Epithelial cell of alveolus of lung (primary cell): ENCODE measurements around the gene PRM1. TPM values are rescaled to one million over a fixed set of nuclear protein-coding genes. Genes with fewer than 3 reads are reported as not detected.

Experiments used
- total RNA-seq: library from RNA; depleted of rRNA; stranded (reverse); fragments of >200 nt; gene quantifications from 2 replicates; pipeline ENCODE4 v1.2.1, GENCODE V29; 2015

Gene PRM1, protein sequence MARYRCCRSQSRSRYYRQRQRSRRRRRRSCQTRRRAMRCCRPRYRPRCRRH
- not detected in 2 replicates for total RNA-seq

GRCh38 chr16:11280616-11281522, at the start of gene PRM1:
Gene PRM1, minus strand, starts transcription at chr16:11281330. Its CDS starts 92 bp downstream, at chr16:11281238.

GRCh38 chr16:11276143-11276895, 4.8 kb downstream of the PRM1 start, which contains the start of gene PRM2:
Gene PRM2, minus strand, starts transcription at chr16:11276480. Its CDS starts 110 bp downstream, at chr16:11276370.

DNA sequence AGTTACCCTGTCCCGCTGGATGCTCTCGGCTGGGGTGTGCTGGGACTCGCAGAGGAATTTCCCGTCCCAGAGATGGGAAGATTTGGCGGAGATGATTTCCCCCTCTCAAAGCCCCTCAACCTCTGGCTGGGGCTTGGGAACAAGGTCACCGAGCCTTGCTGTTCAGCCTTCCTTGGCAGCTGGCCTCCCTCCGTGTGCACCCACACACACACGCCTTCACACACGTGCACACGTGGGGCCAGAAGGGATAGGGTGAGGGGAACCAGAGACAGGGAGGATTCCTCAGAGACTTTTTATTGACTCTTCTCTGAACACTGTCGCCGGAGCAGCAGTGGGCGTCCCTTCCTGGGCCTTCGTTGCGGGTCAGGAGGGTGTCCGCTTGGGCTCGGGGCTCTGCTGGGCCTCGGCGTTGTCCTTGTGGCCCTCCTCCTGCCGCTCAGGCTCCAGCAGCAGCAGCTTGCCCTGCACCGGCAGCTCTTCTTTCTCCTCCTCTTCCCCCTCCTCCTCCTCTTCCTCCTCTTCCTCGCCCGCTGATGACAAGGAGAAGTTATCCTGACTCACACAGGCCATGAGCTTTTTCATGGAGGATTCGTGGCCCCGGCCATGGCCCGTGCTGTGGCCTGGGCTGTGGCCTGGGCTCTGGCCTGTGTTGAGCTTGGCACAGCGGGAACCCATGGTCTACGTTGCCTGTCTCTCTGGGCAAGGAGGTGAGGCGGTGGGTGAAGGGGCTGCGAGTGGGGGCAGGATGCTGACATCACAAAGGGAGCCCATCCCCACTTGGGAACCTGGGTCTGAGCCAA, 8.0 kb downstream of the PRM1 start, which contains the start of gene PRM3:
PRM3 (minus strand) TSS at position 709 of the 800 bp plus-strand sequence; CDS start at position 675, 34 bp downstream.

GRCh38 chr16:11268921-11269375, 12.2 kb downstream of the PRM1 start, which contains the start of gene TNP2:
Gene TNP2, minus strand, starts transcription at chr16:11269325. Its CDS starts 63 bp downstream, at chr16:11269262.

GRCh38 chr16:11255737-11256660, 25.1 kb downstream of the PRM1 start, which contains the start of gene SOCS1:
Gene SOCS1, minus strand, starts transcription at chr16:11256204. Its CDS starts 726 bp downstream, at chr16:11255478.

Other genes with a start within 250 kb of the PRM1 start
- 7.5 and 41.8 TPM in 2 replicates for gene SOCS1, start 25.1 kb downstream of the PRM1 start, total RNA-seq
- not detected in 2 replicates for gene TNP2, start 12.0 kb downstream of the PRM1 start, total RNA-seq
- gene PRM3, start 7.7 kb downstream of the PRM1 start, total RNA-seq: not detected in 2 replicates
- not detected in 2 replicates for gene PRM2, start 4.8 kb downstream of the PRM1 start, total RNA-seq
- gene RMI2, start 64.1 kb upstream of the PRM1 start, total RNA-seq: 10.9 and 18.0 TPM in 2 replicates